SK-N-SH (cell line): ENCODE measurements around the gene TMEM131. TPM values are rescaled to one million over a fixed set of nuclear protein-coding genes. Genes with fewer than 3 reads are reported as not detected.

ENCODE experiments used
- CTCF ChIA-PET: fragments of 300-600, 350-600 bp; formaldehyde crosslinking; extraction: SDS; loops from one replicate; lab custom pipeline; 2021; lab: Yijun Ruan, JAX
- POLR2A ChIA-PET: fragments of 350-600 bp; sonication (Branson Sonifier 250); formaldehyde crosslinking; extraction: SDS; loops from one replicate; lab custom pipeline; 2020; ENCODE audit warnings: antibody characterized with exemption, inconsistent platforms; lab: Yijun Ruan, JAX
- DNase-seq: peaks from one replicate; pipeline ENCODE4 v3.0.0; 2012
- H2AFZ ChIP-seq: fragments of 200-600 bp; sonication (generic); 2 replicates; pipeline ENCODE4 v1.8.1; 2016; ENCODE audit warnings: antibody characterized with exemption, mild to moderate bottlenecking, low read depth
- H3F3A ChIP-seq: fragments of 200-600 bp; sonication (generic); replicated peaks from 2 replicates; pipeline ENCODE3; 2016; ENCODE audit warnings: antibody characterized with exemption, mild to moderate bottlenecking; ENCODE audit not compliant: insufficient read depth
- H3K27ac ChIP-seq, 2 experiments: fragments of 200-500 bp in 1 of 2; fragments of 200-600 bp in 1 of 2; sonication (Bioruptor generic) in 1 of 2; sonication (generic), shearing (Covaris generic) in 1 of 2; 2 replicates each; pipeline versions ENCODE4 v1.5.1 to v1.6.1; 2014 to 2016; ENCODE audit warnings: low read depth in 2 of 2, inconsistent platforms in 1 of 2, low read length in 1 of 2, mild to moderate bottlenecking in 1 of 2, mixed read lengths in 1 of 2
- H3K27me3 ChIP-seq: fragments of 200-600 bp; sonication (generic), shearing (Covaris generic); 2 replicates; pipeline ENCODE4 v1.6.1; 2016; ENCODE audit warnings: mixed run types; ENCODE audit not compliant: insufficient read depth
- H3K36me3 ChIP-seq, 2 experiments: fragments of 200-500 bp in 1 of 2; fragments of 200-600 bp in 1 of 2; sonication (Bioruptor generic) in 1 of 2; sonication (generic) in 1 of 2; replicated peaks in 1 of 2; 2 replicates each; pipeline versions ENCODE3 to v1.5.1; 2014 to 2016; ENCODE audit warnings: low read length in 1 of 2, mild to moderate bottlenecking in 1 of 2; ENCODE audit not compliant: insufficient read depth in 2 of 2, control insufficient read depth in 1 of 2
- H3K4me1 ChIP-seq, 2 experiments: fragments of 200-500 bp in 1 of 2; fragments of 200-600 bp in 1 of 2; sonication (Bioruptor generic) in 1 of 2; sonication (generic), shearing (Covaris generic) in 1 of 2; 2 replicates each; pipeline versions ENCODE4 v1.5.1 to v1.6.1; 2014 to 2016; ENCODE audit warnings: low read depth in 1 of 2, low read length in 1 of 2, mixed run types in 1 of 2; ENCODE audit not compliant: insufficient read depth in 2 of 2, control insufficient read depth in 1 of 2
- H3K4me2 ChIP-seq: fragments of 200-600 bp; sonication (generic), shearing (Covaris generic); 2 replicates; pipeline ENCODE4 v1.6.1; 2017; ENCODE audit warnings: mixed run types
- H3K4me3 ChIP-seq, 2 experiments: fragments of 200-500 bp in 1 of 2; fragments of 200-600 bp in 1 of 2; sonication (Bioruptor generic) in 1 of 2; sonication (generic), shearing (Covaris generic) in 1 of 2; 2 replicates each; pipeline versions ENCODE4 v1.5.1 to v1.8.1; 2014 to 2016; ENCODE audit warnings: low read depth in 2 of 2, inconsistent platforms in 1 of 2, low read length in 1 of 2, mild to moderate bottlenecking in 1 of 2, mixed read lengths in 1 of 2, moderate library complexity in 1 of 2
- H3K79me2 ChIP-seq: fragments of 200-600 bp; sonication (generic); 2 replicates; pipeline ENCODE4 v1.8.1; 2017; ENCODE audit warnings: mild to moderate bottlenecking; ENCODE audit not compliant: insufficient read depth
- H3K9ac ChIP-seq: fragments of 200-600 bp; sonication (generic); 2 replicates; pipeline ENCODE4 v1.6.1; 2017; ENCODE audit warnings: mixed run types
- H3K9me2 ChIP-seq: fragments of 200-600 bp; sonication (generic); 2 replicates; pipeline ENCODE4 v1.6.1; 2017; ENCODE audit warnings: mixed run types
- H3K9me3 ChIP-seq: fragments of 200-600 bp; sonication (generic); 2 replicates; pipeline ENCODE4 v1.6.1; 2017; ENCODE audit warnings: mixed run types, mild to moderate bottlenecking, moderate library complexity
- H4K20me1 ChIP-seq: fragments of 200-600 bp; sonication (generic); 2 replicates; pipeline ENCODE4 v1.6.1; 2017; ENCODE audit warnings: mild to moderate bottlenecking, mixed run types; ENCODE audit not compliant: insufficient read depth
- CHD2 ChIP-seq: fragments of 150-350 bp; IDR thresholded peaks from 2 replicates; pipeline ENCODE4 v1.6.1; 2018; ENCODE audit warnings: low read length; ENCODE audit not compliant: partially characterized antibody
- EP300 ChIP-seq, 2 experiments: IDR thresholded peaks; 2 replicates each; pipeline versions ENCODE4 v1.4.0 to v1.6.1; 2012; ENCODE audit warnings: borderline replicate concordance in 1 of 2, low read depth in 1 of 2, low read length in 1 of 2
- FOXJ3 ChIP-seq: sonication (generic); formaldehyde crosslinking; IDR thresholded peaks from 2 replicates; pipeline ENCODE4 v1.5.1; 2020; ENCODE audit warnings: mild to moderate bottlenecking, missing genetic modification reagents
- GATA2 ChIP-seq: sonication (generic); formaldehyde crosslinking; IDR thresholded peaks from 2 replicates; pipeline ENCODE4 v1.5.0; 2020; ENCODE audit warnings: mild to moderate bottlenecking, missing genetic modification reagents
- JUND ChIP-seq: IDR thresholded peaks from 2 replicates; pipeline ENCODE4 v1.4.0; 2012
- MEF2A ChIP-seq: IDR thresholded peaks from 2 replicates; pipeline ENCODE4 v1.4.0; 2012; ENCODE audit warnings: low read depth, borderline replicate concordance
- MXI1 ChIP-seq: IDR thresholded peaks from 2 replicates; pipeline ENCODE4 v1.6.1; 2012; ENCODE audit warnings: mild to moderate bottlenecking, low read depth, low read length, improper control_type of control experiment
- NRF1 ChIP-seq: IDR thresholded peaks from 2 replicates; pipeline ENCODE4 v1.6.1; 2012; ENCODE audit warnings: low read depth, mild to moderate bottlenecking, low read length
- POLR2AphosphoS5 ChIP-seq: IDR thresholded peaks from 2 replicates; pipeline ENCODE4 v1.6.1; 2012; ENCODE audit warnings: low read depth, low read length
- RCOR1 ChIP-seq: fragments of 150-350 bp; IDR thresholded peaks from 2 replicates; pipeline ENCODE4 v1.6.1; 2017; ENCODE audit warnings: antibody characterized with exemption, low read length
- REST ChIP-seq: IDR thresholded peaks from 2 replicates; pipeline ENCODE4 v1.6.1; 2012; ENCODE audit warnings: mild to moderate bottlenecking, low read depth, low read length, moderate library complexity
- RFX5 ChIP-seq: IDR thresholded peaks from 2 replicates; pipeline ENCODE4 v1.6.1; 2012; ENCODE audit warnings: mild to moderate bottlenecking, improper control_type of control experiment, low read length
- RXRA ChIP-seq: IDR thresholded peaks from 2 replicates; pipeline ENCODE4 v1.4.0; 2012; ENCODE audit warnings: low read depth, mild to moderate bottlenecking, borderline replicate concordance
- SIN3A ChIP-seq: IDR thresholded peaks from 2 replicates; pipeline ENCODE4 v1.6.1; 2012; ENCODE audit warnings: low read depth, mild to moderate bottlenecking, low read length, moderate library complexity, borderline replicate concordance
- SMC3 ChIP-seq: IDR thresholded peaks from 2 replicates; pipeline ENCODE4 v1.6.1; 2012; ENCODE audit warnings: low read depth, low read length, improper control_type of control experiment
- TCF12 ChIP-seq: IDR thresholded peaks from 2 replicates; pipeline ENCODE4 v1.4.0; 2012
- YY1 ChIP-seq: IDR thresholded peaks from 2 replicates; pipeline ENCODE4 v1.4.0; 2012; ENCODE audit warnings: low read depth, mild to moderate bottlenecking
- WGBS: methylation state at CpG from one replicate; pipeline ENCODE4 v1.1.6; 2017; ENCODE audit warnings: low lambda C conversion rate; 5-methylcytosine and 5-hydroxymethylcytosine counted together
- polyA plus RNA-seq, 3 experiments: library from polyadenylated mRNA; depleted of rRNA; stranded (reverse); fragments of >200 nt; gene quantifications; 2 replicates each; pipeline ENCODE4 v1.2.3, GENCODE V29; 2012

The TMEM131 gene
- polyA plus RNA-seq, 1 of the 3 experiments (the other 2 are of a cell fraction) = 9.1 TPM

GRCh38 chr2:97913846-97914245 is 81.9 kb downstream of the TMEM131 start:
- peaks cover 0 to 8% of the 10 kb centered on the region in 2 experiments for H3K36me3 ChIP-seq
- POLR2A ChIA-PET = no interaction called here
- CTCF ChIA-PET = interaction anchor here (1.0 kb wide), 1 partner anchor 16 kb away, joined by 3 read pairs; no protein-coding TSS in a partner anchor
- no peaks in the 10 kb centered on the region for H3K9me2 ChIP-seq
- H3K9ac ChIP-seq = no peak overlapping the region
- peaks cover 5% of the 10 kb centered on the region; the same call in 1 of the 2 replicates for H3K9me3 ChIP-seq
- H2AFZ ChIP-seq = no peak overlapping the region
- no peak overlapping the region for H3K4me3 ChIP-seq
- no peaks in the 10 kb centered on the region for H3K27me3 ChIP-seq
- peaks cover 31% of the 10 kb centered on the region; the same call in 1 of the 2 replicates for H3K79me2 ChIP-seq
- TF ChIP-seq TCF12 (peak; percentile 74), MXI1 (no peak), SIN3A (no peak), MEF2A (no peak), JUND (no peak), EP300 (IDR thresholded peaks at IDR 0.05; ENCODE audit: borderline replicate concordance in 1 of 2, low read depth in 1 of 2, low read length in 1 of 2) (peak in 1 of 2 experiments; percentile 57; a peak in 1 of 4 replicates), POLR2AphosphoS5 (0 out of 2 replicates have a peak, but pooled peaks have one; percentile 14), CHD2 (no peak), YY1 (no peak), FOXJ3 (CRISPR knock-in tag) (no peak), RXRA (no peak), REST (no peak), RFX5 (no peak), GATA2 (CRISPR knock-in tag) (no peak)
- no peaks in the 10 kb centered on the region for H4K20me1 ChIP-seq
- WGBS = 88% methylated on average over 2 of the region's 2 CpGs
- peaks cover 0 to 11% of the 10 kb centered on the region in 2 experiments; a peak in 2 of 4 replicates for H3K4me1 ChIP-seq
- DNase-seq = no peak
- no peak overlapping the region for H3K4me2 ChIP-seq
- peak overlapping the region in 1 of 2 experiments; percentile 17; a peak in 1 of 4 replicates for H3K27ac ChIP-seq
- H3F3A ChIP-seq = peaks cover 4% of the 10 kb centered on the region

GRCh38 chr2:97911922-97912575 is 83.7 kb downstream of the TMEM131 start:
- TF ChIP-seq SMC3 (no peak), YY1 (no peak), CHD2 (no peak), NRF1 (no peak), POLR2AphosphoS5 (no peak), RCOR1 (no peak)
- Histone ChIP-seq H2AFZ (no peak overlapping the region), H4K20me1 (no peaks in the 10 kb centered on the region), H3K79me2 (peaks cover 22% of the 10 kb centered on the region; the same call in 1 of the 2 replicates), H3K36me3 (peaks cover 4 to 13% of the 10 kb centered on the region in 2 experiments), H3K9me2 (no peaks in the 10 kb centered on the region), H3K4me1 (peaks cover 0 to 11% of the 10 kb centered on the region in 2 experiments; a peak in 2 of 4 replicates), H3K9me3 (peaks cover 5% of the 10 kb centered on the region; the same call in 1 of the 2 replicates), H3K9ac (no peak overlapping the region), H3K4me3 (no peak overlapping the region), H3K27me3 (no peaks in the 10 kb centered on the region), H3F3A (peaks cover 4% of the 10 kb centered on the region), H3K4me2 (no peak overlapping the region), H3K27ac (no peak overlapping the region; a peak in 1 of 4 replicates)
- ChIA-PET CTCF (no interaction called here), POLR2A (no interaction called here)
- no peak for DNase-seq
- 96% methylated on average over 1 of the region's 1 CpG for WGBS
